HEK293T (cell line): ENCODE results near the gene CALML3.

Experiments used
- CTCF ChIA-PET: fragments of 350-600 bp; formaldehyde crosslinking; extraction: SDS; loops from one replicate; lab custom pipeline; 2021; ENCODE audit warnings: antibody characterized with exemption, inconsistent platforms; lab: Yijun Ruan, JAX
- POLR2A ChIA-PET: fragments of 350-600 bp; formaldehyde crosslinking; extraction: SDS; loops from one replicate; lab custom pipeline; 2020; ENCODE audit warnings: antibody characterized with exemption, inconsistent platforms; lab: Yijun Ruan, JAX
- DNase-seq: peaks from one replicate; pipeline ENCODE4 v3.0.0; 2012; ENCODE audit warnings: mixed read lengths; ENCODE audit errors: extremely low spot score
- ARNT ChIP-seq: fragments of 450-650 bp; IDR thresholded peaks from 2 replicates; pipeline ENCODE4 v1.6.1; 2017; ENCODE audit warnings: mild to moderate bottlenecking
- BHLHE40 ChIP-seq: fragments of 450-650 bp; IDR thresholded peaks from 2 replicates; pipeline ENCODE4 v1.6.1; 2016; ENCODE audit warnings: mild to moderate bottlenecking, moderate library complexity, borderline replicate concordance
- CTBP1 ChIP-seq: fragments of 450-650 bp; IDR thresholded peaks from 2 replicates; pipeline ENCODE4 v1.6.1; 2016; ENCODE audit warnings: borderline replicate concordance
- ELF4 ChIP-seq: fragments of 450-650 bp; IDR thresholded peaks from 2 replicates; pipeline ENCODE4 v1.6.1; 2017; ENCODE audit warnings: antibody characterized with exemption
- FOXA1 ChIP-seq: fragments of 450-650 bp; IDR thresholded peaks from 2 replicates; pipeline ENCODE4 v1.6.1; 2016; ENCODE audit warnings: mild to moderate bottlenecking
- FOXK2 ChIP-seq: fragments of 450-650 bp; IDR thresholded peaks from 2 replicates; pipeline ENCODE4 v1.6.1; 2016; ENCODE audit warnings: mild to moderate bottlenecking
- FOXM1 ChIP-seq: fragments of 450-650 bp; IDR thresholded peaks from 2 replicates; pipeline ENCODE4 v1.6.1; 2017; ENCODE audit warnings: mild to moderate bottlenecking, borderline replicate concordance
- HDGF ChIP-seq: fragments of 450-650 bp; IDR thresholded peaks from 2 replicates; pipeline ENCODE4 v1.6.1; 2017; ENCODE audit warnings: antibody characterized with exemption, borderline replicate concordance
- L3MBTL2 ChIP-seq: fragments of 450-650 bp; conservative IDR thresholded peaks from 2 replicates; pipeline ENCODE4 v1.6.1; 2016; ENCODE audit warnings: mild to moderate bottlenecking
- LEF1 ChIP-seq: fragments of 450-650 bp; IDR thresholded peaks from 2 replicates; pipeline ENCODE4 v1.6.1; 2017; ENCODE audit warnings: mild to moderate bottlenecking, borderline replicate concordance
- NFRKB ChIP-seq: fragments of 450-650 bp; IDR thresholded peaks from 2 replicates; pipeline ENCODE4 v1.6.1; 2016; ENCODE audit warnings: mild to moderate bottlenecking, moderate library complexity
- PKNOX1 ChIP-seq: fragments of 450-650 bp; IDR thresholded peaks from 2 replicates; pipeline ENCODE4 v1.6.1; 2016
- SP1 ChIP-seq: fragments of 450-650 bp; IDR thresholded peaks from 2 replicates; pipeline ENCODE4 v1.6.1; 2017
- SUZ12 ChIP-seq: fragments of 450-650 bp; IDR thresholded peaks from 2 replicates; pipeline ENCODE4 v1.6.1; 2016; ENCODE audit warnings: mild to moderate bottlenecking
- TARDBP ChIP-seq: fragments of 450-650 bp; IDR thresholded peaks from 2 replicates; pipeline ENCODE4 v1.6.1; 2016
- ZNF384 ChIP-seq: fragments of 450-650 bp; IDR thresholded peaks from 2 replicates; pipeline ENCODE4 v1.6.1; 2016

CALML3 gene

GRCh38 chr10:5570979-5571810 is 46.4 kb downstream of the CALML3 start:
- no peak for DNase-seq
- CTCF ChIA-PET = no interaction called here
- POLR2A ChIA-PET = interaction anchor here (1.0 kb wide), 1 partner anchor 10 kb away, joined by 3 read pairs; no protein-coding TSS in a partner anchor
- TF ChIP-seq PKNOX1 (no peak), SUZ12 (no peak), FOXM1 (no peak), NFRKB (no peak), LEF1 (no peak), FOXK2 (no peak), SP1 (no peak), ELF4 (no peak), CTBP1 (no peak), BHLHE40 (no peak)

- DNase-seq = no peak
- CTCF ChIA-PET = no interaction called here
- TF ChIP-seq SP1 (no peak), TARDBP (no peak), ELF4 (no peak), FOXK2 (no peak), NFRKB (no peak), ZNF384 (no peak), FOXM1 (no peak), L3MBTL2 (no peak), CTBP1 (no peak), PKNOX1 (no peak), BHLHE40 (no peak), HDGF (no peak), LEF1 (no peak), ARNT (no peak), SUZ12 (no peak), FOXA1 (no peak)
- POLR2A ChIA-PET = interaction anchor here (1.0 kb wide), 1 partner anchor 9 kb away, joined by 3 read pairs; no protein-coding TSS in a partner anchor
Observed at GRCh38 chr10:5571826-5572225, 47.1 kb downstream of the CALML3 start.

GRCh38 chr10:5573319-5573950 is 48.7 kb downstream of the CALML3 start:
- POLR2A ChIA-PET = no interaction called here
- DNase-seq = no peak
- CTCF ChIA-PET = no interaction called here
- TF ChIP-seq FOXA1 (no peak), ELF4 (no peak), PKNOX1 (no peak), SUZ12 (no peak), HDGF (no peak), ZNF384 (no peak), TARDBP (no peak), SP1 (no peak), FOXK2 (no peak), FOXM1 (no peak), L3MBTL2 (no peak), LEF1 (no peak), CTBP1 (no peak), ARNT (no peak), NFRKB (no peak), BHLHE40 (no peak)

- CTCF ChIA-PET = no interaction called here
- POLR2A ChIA-PET = no interaction called here
- DNase-seq = no peak
- TF ChIP-seq TARDBP (no peak), PKNOX1 (no peak), BHLHE40 (no peak), HDGF (no peak)
Observed at GRCh38 chr10:5573968-5574641, 49.3 kb downstream of the CALML3 start.

- CTCF ChIA-PET = no interaction called here
- no peak for TF ChIP-seq FOXA1
- TF ChIP-seq FOXK2 = no peak
- no peak for TF ChIP-seq BHLHE40
- no peak for TF ChIP-seq ELF4
- TF ChIP-seq ZNF384 = no peak
- TF ChIP-seq L3MBTL2 = no peak
- no peak for TF ChIP-seq LEF1
- no peak for TF ChIP-seq SP1
- TF ChIP-seq NFRKB = no peak
- TF ChIP-seq CTBP1 = no peak
- TF ChIP-seq HDGF = no peak
- no peak for TF ChIP-seq PKNOX1
- no peak for TF ChIP-seq FOXM1
- no peak for TF ChIP-seq TARDBP
- TF ChIP-seq SUZ12 = no peak
- TF ChIP-seq ARNT = no peak
- POLR2A ChIA-PET = no interaction called here
Observed at GRCh38 chr10:5574642-5575131, 49.9 kb downstream of the CALML3 start.

More at GRCh38 chr10:5574642-5575131, 49.9 kb downstream of the CALML3 start:
- DNase-seq = no peak
